Measurements from ENCODE around the gene AAMDC. TPM values are rescaled to one million over a fixed set of nuclear protein-coding genes. Genes with fewer than 3 reads are reported as not detected.

AAMDC gene
- total RNA-seq, 1 experiment from 2014 or later: 11.7 TPM

GRCh38 chr11:77882396-77882795, 61.5 kb downstream of the AAMDC start:
- no peaks in the 10 kb centered on the region for H3K9me3 Mint-ChIP-seq (ENCODE audit: low read depth, unreplicated experiment)
- no TSS peak for BruUV-seq (replicated peaks)
- TF ChIP-seq CTCF (IDR thresholded peaks at IDR 0.05; ENCODE audit: unreplicated experiment): no peak
- DNase-seq: no peak
- H3K27ac Mint-ChIP-seq (ENCODE audit: unreplicated experiment): no peak overlapping the region
- H3K36me3 Mint-ChIP-seq (ENCODE audit: insufficient read depth, unreplicated experiment): peaks cover 17% of the 10 kb centered on the region
- CTCF ChIA-PET: no interaction called here
- intact Hi-C loops (cut with micrococcal nuclease; ENCODE audit: unreplicated experiment): no loop called here
- H3K27me3 Mint-ChIP-seq (ENCODE audit: unreplicated experiment): no peaks in the 10 kb centered on the region
- H3K4me3 Mint-ChIP-seq (ENCODE audit: low read depth, unreplicated experiment): no peak overlapping the region
- no peaks in the 10 kb centered on the region for H3K4me1 Mint-ChIP-seq (ENCODE audit: low read depth, unreplicated experiment)

DNA sequence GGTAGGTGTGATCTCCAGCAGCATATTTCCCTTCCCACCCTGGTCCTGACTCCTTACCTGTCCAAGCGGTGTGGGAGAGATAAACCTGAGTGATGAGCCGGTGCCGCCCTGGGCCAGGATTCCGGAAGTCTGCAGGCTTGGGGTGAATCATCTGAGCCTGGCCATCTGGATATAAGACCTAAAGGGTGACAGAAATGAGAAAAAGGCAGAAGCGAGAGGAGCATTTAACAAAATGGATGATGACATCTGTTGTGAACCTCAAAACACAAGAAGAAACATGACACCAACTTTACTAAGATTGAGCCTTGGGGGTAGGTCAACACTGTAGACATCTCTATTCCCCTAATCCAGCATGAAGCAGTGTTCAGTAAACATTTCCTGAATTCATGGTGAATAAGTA, 62.8 kb downstream of the AAMDC start:
- Mint-ChIP-seq H3K36me3 (ENCODE audit: insufficient read depth, unreplicated experiment) (peaks cover 17% of the 10 kb centered on the region), H3K4me1 (ENCODE audit: low read depth, unreplicated experiment) (no peaks in the 10 kb centered on the region), H3K27ac (ENCODE audit: unreplicated experiment) (no peak overlapping the region), H3K4me3 (ENCODE audit: low read depth, unreplicated experiment) (no peak overlapping the region), H3K27me3 (ENCODE audit: unreplicated experiment) (no peaks in the 10 kb centered on the region), H3K9me3 (ENCODE audit: low read depth, unreplicated experiment) (no peaks in the 10 kb centered on the region)
- no peak for TF ChIP-seq CTCF (IDR thresholded peaks at IDR 0.05; ENCODE audit: unreplicated experiment)
- no peak for DNase-seq
- CTCF ChIA-PET: no interaction called here
- intact Hi-C loops (cut with micrococcal nuclease; ENCODE audit: unreplicated experiment): no loop called here
- no TSS peak for BruUV-seq (replicated peaks)

DNA sequence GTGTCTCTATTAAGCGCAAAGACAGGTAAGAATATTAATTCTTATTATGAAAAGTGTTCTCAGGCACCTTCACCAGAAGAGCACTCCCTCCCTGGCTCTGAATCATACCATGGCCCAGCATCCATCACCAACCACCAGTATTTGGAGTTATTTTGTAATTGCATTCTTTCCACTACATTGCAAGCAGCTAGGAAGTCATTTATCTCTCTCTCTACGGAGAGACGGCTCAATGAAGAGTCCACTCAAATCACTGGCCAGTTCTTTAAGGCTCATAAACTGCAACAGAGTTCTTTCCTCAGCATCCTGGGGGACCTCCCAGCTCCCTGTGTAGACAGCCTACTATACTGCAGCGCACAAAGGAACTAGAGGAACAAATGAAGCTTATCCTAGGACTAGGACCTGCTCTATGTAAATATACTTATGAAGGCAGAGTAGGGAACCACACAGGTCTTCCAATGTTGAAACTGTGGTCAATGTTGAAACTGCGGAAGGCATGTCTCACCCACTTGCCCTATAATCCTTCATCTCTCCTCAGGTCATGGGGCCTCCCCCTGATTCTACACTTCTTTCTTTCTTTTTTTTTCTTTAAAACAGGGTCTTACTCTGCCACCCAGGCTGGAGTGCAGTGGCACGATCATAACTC, 63.4 kb downstream of the AAMDC start:
- intact Hi-C loops (cut with micrococcal nuclease; ENCODE audit: unreplicated experiment): no loop called here
- no peaks in the 10 kb centered on the region for H3K4me1 Mint-ChIP-seq (ENCODE audit: low read depth, unreplicated experiment)

DNA sequence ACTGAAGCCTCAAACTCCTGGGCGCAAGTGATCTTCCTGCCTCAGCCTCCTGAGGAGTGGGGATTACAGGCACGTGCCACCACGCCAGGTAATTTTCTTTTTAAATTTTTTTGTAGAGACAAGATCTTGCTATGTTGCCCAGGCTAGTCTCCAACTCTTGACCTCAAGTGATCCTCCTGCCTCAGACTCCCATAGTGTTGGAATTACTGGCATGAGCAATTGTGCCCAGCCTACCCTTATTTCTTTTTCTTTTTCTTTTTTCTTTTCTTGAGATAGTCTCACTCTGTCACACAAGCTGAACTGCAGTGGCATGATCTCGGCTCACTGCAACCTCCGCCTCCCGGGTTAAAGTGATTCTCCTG, 63.9 kb downstream of the AAMDC start:
- BruUV-seq (replicated peaks): no TSS peak
- H3K27ac Mint-ChIP-seq (ENCODE audit: unreplicated experiment): no peak overlapping the region
- no peak for DNase-seq
- H3K36me3 Mint-ChIP-seq (ENCODE audit: insufficient read depth, unreplicated experiment): peaks cover 16% of the 10 kb centered on the region
- H3K4me3 Mint-ChIP-seq (ENCODE audit: low read depth, unreplicated experiment): no peak overlapping the region
- CTCF ChIA-PET: no interaction called here
- H3K9me3 Mint-ChIP-seq (ENCODE audit: low read depth, unreplicated experiment): no peaks in the 10 kb centered on the region
- no peaks in the 10 kb centered on the region for H3K4me1 Mint-ChIP-seq (ENCODE audit: low read depth, unreplicated experiment)
- intact Hi-C loops (cut with micrococcal nuclease; ENCODE audit: unreplicated experiment): no loop called here
- no peak for TF ChIP-seq CTCF (IDR thresholded peaks at IDR 0.05; ENCODE audit: unreplicated experiment)
- no peaks in the 10 kb centered on the region for H3K27me3 Mint-ChIP-seq (ENCODE audit: unreplicated experiment)

More for the DNA sequence above, 63.4 kb downstream of the AAMDC start:
- Mint-ChIP-seq H3K4me3 (ENCODE audit: low read depth, unreplicated experiment) (no peak overlapping the region), H3K27me3 (ENCODE audit: unreplicated experiment) (no peaks in the 10 kb centered on the region), H3K27ac (ENCODE audit: unreplicated experiment) (no peak overlapping the region), H3K36me3 (ENCODE audit: insufficient read depth, unreplicated experiment) (peaks cover 13% of the 10 kb centered on the region), H3K9me3 (ENCODE audit: low read depth, unreplicated experiment) (no peaks in the 10 kb centered on the region)
- DNase-seq: no peak
- no TSS peak for BruUV-seq (replicated peaks)
- no peak for TF ChIP-seq CTCF (IDR thresholded peaks at IDR 0.05; ENCODE audit: unreplicated experiment)
- CTCF ChIA-PET: no interaction called here
